GM21423 (cell line): ENCODE measurements around the gene TPCN2.
"Not testable (repeated sequence)": the region's sequence is repeated elsewhere in the genome, so short reads cannot be mapped to it uniquely, and the experiment has no call there.

Experiments
- ATAC-seq: cut with Tn5 transposase; IDR thresholded peaks from one replicate; pipeline ENCODE4 v1.9.1; 2021; ENCODE audit warnings: mild to moderate bottlenecking, moderate library complexity; ENCODE audit not compliant: unreplicated experiment

The TPCN2 gene

DNA sequence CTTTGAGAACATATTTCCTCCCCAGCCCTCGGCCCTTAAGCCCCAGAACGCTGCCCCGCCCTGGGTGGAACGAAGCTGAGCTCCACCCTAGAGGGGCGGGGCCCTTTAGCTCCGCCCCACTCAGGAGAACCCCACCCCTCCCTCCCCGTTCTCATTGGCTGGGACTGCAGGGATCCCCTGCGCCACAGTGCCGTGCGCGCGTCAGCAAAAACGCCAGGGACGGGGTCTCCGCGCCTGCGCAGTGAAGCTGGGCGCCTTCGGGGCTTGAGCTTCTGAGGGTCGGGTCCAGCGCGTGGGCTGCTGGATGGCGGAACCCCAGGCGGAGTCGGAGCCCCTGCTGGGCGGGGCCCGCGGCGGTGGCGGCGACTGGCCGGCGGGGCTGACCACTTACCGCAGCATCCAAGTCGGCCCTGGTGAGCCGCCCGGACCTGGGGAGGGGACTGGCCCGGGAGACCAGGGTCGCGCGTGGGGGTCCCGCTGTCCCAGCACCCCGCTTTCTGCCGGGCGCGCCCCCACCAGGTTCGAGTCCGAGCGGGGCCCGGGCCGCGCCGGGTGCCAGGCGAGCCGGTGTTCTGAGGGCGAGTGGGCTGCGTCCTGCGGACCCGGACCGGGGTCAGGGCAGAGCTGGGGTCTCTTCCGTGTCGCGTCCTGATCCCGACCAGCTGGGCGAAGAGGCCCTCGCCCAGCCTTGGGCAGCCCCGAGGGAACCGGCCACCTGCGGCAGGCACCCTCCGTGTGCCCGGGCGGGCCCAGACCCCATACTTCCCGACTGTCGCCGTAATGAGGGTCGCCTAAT is at the start of gene TPCN2:
TSS of gene TPCN2 (plus strand) at position 239 of the 796 bp plus-strand sequence. CDS start at position 305, 66 bp downstream.
- peak; percentile 80 for ATAC-seq

DNA sequence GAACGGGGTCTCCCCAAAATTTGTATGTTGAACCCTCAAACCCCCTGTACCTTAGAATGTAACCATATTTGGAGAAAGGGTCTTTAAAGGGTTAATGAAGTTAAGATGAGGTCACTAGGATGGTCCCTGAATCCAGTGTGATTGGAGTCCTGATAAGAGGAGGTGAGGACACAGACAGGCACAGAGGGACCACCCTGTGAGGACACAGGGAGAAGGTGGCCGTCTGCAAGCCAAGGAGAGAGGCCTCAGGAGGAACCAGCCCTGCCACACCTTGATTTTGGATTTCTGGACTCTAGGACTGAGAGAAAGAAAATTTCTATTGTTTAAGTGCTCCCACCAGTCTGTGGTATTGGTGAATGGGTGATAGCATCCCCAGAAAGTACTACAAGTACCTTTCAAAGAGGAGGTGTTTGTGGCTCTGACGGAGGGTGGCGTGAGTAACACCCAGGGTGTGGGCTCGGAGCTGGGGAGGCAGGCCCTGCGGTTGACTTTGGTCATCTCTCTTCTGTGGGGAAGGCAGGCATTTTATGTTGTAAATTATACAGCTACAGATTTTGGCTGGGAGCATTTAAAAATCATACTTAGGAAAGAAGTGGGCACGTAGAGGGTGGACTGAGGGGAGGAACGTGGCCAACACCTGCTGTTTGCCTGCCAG is 49.5 kb upstream of the TPCN2 start:
- ATAC-seq, result no peak

DNA sequence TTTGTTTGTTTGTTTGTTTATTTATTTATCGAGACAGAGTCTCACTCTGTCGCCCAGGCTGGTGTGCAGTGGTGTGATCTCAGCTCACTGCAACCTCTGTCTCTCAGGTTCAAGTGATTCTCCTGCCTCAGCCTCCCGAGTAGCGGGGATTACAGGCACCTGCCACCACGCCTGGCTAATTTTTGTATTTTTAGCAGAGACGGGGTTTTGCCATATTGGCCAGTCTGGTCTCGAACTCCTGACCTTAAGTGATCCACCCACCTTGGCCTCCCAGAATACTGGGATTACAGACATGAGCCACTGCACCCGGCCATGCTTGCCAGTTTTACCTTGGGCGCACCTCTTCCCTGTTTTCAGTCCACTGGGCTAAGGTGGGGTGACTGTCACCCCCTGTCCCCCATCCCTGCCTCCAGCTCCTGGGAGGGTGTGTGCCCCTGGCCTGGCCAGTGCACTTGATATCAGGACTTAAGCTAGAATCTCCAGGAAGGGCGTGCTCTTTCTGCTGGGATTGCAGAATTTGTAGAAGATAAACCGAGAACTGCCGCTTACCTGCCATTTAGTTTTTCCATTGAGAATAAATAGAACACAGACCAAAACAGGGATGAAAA is 48.9 kb upstream of the TPCN2 start:
- ATAC-seq, result not testable (repeated sequence)

DNA sequence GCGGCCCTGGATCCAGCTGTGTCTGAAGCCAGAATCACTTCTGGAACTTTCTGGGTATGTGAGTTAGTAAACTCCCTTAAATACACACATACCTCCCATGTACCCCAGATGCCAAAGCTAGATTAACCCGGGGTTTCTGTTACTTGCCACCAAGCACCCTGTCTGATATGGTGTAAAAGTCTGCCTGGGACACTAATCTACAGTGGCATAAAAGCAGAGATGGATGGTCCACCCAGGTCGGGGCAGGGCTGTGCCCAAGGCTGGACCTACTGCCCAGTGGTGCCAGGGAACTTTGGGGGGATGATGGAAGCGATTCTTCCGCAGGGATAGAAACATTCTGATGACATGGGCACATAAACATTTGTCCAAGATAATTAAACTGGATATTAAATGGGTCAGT is 48.3 kb upstream of the TPCN2 start:
- ATAC-seq, result no peak

DNA sequence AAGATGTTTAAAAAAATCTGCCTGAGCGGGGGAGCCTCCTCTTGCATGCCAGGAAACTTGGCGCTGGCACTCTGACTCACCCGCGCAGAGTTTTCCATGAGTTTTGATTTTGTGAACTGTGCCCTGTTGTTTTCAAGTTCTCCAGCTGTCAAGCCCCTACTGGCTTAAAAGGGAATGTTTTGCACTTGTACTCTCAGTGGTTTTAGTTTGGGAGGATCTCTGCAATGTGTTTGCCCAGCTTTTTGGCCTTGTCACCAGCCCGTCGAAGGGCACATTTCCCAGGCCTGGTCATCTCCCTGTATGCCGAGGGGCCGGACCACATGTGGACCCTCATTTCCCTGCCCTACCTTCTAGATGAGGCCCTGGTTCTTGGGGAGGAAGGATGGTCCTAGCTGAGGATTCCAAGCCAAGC is 47.9 kb upstream of the TPCN2 start:
- ATAC-seq, result no peak

DNA sequence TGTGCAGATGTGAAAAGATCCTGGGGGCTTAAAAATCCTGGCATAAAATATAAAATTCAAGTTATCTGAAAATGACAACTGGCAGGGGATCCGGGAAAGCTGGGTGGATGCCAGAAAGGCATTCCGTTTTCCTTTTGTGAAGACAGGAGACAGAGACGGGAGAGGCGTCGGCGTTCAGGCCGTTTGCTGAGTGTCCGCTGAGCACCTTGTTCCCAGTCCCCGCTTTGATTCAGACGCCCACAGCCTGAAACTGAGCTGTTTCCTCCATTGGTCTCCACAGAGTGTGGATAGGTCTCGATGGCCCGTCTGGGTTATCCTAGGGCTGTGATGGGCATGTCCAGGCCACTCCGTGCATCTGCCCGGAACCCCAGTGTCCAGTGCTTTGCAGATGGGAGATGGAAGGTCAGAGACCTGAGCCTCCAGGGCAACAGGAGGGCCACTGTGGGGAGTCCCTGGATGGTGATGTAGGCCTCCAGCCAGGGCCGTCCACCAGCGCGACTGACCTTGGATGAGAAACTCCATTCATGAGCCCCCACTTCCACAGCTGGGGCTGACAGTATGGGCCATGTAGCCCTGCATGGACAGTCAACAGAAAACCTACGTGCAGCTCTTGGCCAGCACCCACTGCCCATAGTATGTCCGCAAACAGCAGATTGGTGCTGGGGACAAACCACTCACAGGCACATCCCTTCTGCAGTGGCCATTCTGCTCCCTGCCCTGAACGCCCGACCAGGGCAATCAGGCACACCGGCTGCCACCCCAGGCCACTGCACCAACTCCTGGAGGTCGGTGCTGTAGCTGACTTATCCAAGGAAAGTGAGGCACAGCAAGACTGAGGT is 47.3 kb upstream of the TPCN2 start:
- no peak for ATAC-seq

DNA sequence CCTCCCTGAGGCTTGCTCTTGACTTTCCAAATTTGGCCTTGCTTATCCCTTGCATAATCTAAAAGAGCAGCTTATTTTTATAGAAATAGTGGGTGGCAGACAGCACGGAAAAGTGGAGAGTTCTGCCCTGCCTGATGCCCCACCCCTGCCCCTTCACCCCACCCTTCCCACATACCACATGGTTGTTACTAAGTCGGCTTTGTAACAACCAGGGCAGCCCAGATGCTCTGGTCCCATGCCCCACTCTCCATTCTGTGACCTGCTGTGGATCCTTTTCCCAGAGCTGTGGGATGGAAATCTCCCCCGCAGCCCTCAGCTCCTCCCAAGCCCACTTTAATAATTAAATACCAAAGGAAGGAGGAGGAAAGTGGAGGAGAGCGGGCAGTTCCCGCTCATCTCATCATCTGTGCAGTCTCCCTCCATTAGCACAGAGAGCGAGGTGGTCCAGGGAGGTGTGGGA is 46.6 kb upstream of the TPCN2 start:
- no peak for ATAC-seq

DNA sequence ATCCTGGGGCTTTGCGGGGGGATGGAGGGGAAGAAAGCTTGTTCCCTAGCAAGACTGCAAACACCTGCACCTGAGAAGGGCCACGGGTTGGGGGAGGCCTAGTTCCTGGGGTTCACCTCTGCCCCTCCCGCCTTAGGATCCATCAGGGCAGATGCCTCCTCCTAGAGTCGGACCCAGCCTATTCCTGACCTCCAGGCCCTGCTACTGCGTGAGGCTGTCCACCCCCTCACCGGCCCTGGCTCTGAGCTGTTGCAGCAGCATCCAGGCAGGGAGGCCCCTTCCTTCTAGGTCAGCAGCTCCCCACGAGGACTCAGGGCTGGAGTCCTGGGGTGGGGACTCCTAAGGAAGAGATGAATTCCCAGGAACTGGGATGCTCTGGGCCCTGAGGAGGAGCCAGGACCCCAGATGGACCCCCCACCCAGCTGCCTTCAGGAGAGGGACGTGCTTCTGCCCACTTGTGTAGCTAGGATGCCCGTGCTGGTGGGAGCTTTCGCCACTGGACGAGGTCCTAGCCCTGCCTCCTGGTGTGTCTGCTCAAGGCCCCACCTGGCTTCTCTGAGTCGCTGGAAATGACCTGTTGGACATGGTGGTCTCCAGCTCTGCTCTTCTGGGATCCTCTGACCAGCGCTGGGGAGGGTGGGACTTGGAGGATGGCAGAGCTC is 46.0 kb upstream of the TPCN2 start:
- ATAC-seq, result no peak

DNA sequence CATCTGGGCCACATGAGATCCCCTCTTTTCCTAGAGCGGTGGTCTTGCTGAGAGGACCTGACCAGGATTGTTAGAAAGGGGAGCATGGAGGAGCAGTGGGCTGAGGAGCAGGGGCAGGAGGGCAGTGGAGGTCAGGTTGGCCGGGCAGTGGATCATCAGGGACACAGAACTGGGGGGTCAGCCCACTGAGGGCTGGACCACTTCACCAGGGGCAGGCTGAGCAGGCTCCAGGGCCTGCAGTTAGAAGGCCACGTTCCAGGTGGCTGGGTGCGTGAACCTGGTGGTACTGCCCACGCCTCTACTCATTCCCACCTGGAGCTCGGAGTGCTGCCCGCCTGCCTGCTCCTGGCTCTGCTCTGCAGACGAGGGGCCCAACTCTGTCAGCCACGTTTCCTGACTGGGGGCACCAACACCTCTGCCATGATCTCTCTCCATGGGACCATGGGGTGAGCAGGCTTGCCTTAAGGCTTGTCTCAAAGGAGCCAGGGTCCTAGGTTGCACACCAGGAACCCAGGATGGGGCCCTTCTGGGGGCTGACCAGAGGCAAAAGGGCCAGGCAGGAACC is 45.3 kb upstream of the TPCN2 start:
- no peak for ATAC-seq

DNA sequence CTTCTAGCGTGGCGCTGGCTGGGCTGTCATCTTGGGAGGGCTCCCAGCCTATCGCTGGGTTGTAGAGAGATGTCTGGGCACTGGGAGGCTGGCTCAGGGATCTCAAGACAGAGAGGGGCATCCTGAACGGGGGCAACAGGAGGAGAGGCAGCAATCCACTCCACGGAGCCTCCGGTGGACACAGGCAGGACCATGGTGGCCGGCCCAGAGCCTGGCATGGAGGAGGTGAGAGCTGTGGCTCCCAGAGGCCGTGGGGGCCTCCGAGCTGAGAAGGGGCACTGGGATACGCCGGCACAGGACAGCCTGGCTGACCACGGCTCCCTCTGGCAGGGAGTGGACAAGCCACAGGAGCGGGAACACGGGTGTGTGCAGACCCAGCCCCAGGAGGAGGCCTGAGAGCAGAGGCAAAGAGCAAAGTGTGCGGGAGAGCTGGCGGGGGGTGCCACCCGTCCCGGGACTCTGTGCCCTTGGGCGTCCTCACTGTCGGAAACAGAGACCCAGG is 44.8 kb upstream of the TPCN2 start:
- ATAC-seq, result no peak

DNA sequence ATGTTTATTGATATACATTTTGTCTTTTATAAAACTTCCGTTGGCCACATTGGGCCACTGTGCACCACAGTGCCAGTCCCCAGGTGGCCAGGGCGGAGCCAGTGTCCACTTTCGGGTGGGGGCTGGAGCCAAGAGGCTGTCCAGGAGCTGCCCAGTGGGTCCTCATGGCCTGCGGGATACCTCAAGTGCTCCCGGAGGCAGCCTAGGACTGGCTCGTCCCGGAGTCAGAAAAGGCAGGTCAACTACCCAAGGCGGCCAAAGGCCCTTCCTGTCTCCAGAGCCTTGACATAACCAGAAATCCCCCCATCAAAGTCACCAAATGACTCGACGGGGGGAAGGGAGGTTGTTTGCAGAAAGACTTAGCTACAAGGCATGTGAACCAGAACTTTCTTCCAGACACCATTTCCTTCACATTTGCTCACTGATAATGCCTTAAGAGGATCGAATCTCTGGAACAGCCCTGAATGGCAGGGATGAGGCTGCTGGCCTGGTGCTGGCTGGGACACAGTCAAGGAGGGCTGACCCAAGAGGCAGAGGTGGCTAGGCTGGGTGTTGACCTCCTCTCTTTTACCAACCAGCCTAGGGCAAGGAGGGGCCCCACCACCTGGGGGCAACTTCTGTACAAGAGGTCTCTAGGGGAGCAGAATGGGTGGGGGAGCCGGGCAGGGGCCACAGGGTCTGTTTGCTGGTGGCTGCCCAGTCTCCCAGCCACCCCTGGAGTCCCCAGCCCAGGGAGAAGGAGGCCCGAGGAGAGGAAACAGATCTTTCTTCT is 44.1 kb upstream of the TPCN2 start:
- ATAC-seq, result no peak

DNA sequence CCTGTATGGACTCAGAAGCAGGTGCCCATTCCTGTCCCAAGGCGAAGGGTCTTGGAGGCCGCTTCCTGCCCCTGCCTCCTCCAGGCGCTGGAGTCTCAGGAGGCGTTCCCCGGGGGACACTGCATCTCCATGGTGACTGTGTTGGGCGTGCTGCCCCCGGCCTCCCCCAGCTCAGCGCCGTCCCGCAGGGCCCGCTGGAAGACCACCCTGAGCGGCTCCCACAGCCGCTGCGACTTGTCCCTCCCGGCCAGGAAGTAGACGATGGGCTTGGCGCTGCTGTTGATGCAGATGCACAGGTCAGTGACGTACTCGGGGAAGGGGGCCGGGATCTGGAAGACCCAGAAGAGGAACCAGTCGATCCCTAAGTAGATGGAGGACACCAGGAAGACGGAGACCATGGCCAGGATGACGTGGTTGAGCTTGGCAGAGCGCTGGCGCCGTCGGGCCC is 43.5 kb upstream of the TPCN2 start:
- no peak for ATAC-seq

DNA sequence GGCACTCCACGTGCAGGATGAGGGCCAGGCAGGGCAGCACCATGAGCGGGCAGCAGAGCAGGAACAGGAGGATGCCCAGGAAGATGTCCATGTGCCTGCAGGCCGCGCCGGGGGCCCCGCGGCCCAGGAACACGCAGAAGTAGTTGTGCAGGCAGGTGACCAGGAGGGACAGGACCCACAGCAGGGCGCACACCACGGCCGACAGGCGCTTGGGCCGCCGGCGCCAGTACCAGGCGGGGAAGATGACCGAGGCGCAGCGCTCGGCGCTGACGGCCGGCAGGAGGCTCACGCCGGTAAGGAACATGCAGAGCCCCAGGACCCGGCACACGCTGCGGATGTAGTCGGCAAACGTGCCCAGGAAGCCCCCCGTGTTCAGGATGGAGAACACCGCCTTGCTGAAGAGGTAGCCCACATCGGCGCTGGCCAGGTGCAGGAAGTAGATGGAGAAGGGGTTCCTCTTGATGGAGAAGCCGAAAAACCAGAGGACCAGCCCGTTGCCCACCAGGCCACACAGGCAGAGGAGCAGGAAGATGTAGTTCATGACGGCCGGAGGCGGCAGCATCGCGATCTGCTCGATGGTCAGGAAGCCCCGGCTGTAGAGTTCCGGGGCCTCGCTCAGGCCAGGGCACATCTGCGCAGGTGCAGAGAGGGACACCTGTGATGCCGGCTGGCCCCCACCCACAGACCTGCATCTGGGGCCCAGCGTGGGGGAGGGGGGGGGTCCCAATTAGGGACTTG is 42.9 kb upstream of the TPCN2 start:
- no peak for ATAC-seq

DNA sequence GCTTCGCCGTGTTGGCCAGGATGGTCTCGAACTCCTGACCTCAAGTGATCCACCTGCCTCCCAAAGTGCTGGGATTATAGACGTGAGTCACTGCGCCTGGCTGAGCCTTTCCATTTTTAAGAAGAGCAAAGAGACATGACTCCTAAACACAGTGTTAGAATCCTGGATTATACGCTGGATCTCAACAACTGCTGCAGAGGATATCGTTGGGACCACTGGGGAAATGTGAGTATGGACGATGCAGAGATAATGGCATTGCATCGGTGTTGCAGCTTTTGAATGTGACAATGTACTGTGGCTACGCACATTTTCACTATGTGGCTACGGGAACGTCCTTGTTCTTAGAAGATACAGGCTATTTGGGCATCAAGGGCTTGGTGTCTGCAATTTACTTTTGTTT is 41.9 kb upstream of the TPCN2 start:
- ATAC-seq, result no peak

DNA sequence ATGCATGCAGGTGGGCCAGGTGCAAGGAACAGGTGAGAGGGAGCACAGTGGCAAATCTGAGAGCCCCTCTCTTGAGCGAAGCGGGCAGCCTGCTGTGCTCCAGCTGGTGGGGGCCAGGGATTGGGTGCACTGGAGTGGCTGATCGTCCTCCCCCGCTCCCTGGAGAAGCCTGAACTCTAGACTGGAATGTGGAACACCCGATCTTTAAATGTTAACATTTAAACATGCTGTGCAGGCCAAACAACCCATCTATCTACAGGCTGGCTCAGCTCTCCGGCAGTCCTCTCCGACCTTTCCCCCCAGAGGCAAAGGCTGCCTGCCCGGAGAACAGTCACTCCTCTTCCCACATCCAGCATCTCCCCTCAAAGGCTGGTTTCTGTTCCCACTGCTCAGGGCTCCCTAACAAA is 40.8 kb upstream of the TPCN2 start:
- ATAC-seq, result no peak

DNA sequence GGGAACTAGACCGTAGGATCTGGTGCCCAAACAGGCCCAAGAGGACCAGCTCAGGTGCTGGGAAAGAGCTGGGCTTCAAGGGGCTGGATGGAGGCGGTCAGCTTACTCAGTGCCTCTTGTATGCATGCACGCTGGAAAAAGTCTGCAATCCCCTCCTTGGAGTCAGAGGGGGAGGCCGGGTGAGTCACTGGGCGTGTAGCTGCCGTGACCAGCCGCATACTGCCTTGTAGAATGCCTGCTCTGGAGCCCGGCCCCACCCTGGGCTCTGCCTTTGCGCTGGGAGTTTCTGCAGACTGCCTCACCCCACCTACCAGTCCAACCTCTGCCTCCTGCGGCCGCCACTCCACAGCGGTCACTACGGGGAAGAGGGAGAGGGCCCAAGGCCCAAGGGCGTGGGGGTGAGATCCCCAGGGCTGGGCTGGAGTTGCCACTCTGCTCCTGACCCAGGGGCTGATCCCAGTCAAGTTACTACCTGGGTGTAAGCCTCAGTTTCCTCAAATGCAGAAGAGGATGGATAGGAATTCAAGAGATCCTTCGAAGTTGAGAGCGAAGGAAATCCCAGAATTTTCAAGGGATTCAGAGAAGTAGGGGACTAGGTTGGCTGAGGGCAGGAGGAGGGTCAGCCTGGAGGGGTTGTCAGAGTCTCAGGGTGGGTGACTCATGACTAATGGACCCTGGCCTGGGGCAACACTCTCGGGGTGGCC is 39.8 kb upstream of the TPCN2 start:
- no peak for ATAC-seq

DNA sequence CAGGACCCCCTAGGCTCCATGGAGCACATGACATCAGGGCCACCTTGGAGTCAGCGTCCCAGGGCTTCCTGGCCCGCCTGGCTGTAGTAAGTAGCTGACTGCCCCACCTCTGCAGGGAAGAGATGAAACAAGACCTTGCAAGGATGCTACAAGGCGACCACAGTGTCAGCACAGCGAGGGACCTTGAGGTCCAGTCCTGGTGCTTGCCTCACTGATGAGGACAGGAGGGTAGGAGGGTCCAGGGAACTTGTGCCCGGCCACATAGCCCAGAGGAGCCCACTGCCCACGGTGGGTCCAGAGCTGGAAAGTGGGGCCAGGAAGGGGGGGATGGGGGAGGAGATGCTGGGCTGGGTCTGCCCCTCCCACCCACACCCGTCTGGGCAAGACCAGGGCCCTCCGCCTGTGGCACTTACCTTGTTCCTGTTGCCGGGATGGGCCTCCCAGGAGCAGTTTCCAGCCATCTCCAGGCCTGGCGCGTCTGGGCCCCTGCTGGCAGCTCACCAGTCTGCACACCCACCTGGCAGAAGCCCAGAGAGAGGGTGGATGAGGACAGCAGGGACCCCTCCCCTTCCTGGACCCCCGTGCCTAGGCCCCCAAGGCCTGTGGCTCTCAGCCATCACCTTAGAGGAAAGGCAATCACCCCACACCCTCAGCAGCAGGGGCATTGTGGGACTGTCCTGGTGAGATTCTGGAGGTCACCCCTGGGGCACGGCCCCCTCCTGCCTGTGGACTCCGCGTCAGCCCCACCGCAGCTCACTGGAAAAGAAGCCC is 39.1 kb upstream of the TPCN2 start:
- no peak for ATAC-seq
